HG03575 (cell line): Measurements from ENCODE around the gene OR5J2.
"Not testable (repeated sequence)": the region's sequence is repeated elsewhere in the genome, so short reads cannot be mapped to it uniquely, and the experiment has no call there.

Experiments used
- ATAC-seq: cut with Tn5 transposase; IDR thresholded peaks from one replicate; pipeline ENCODE4 v1.9.1; 2021; ENCODE audit not compliant: unreplicated experiment, insufficient number of reproducible peaks, low FRiP score; ENCODE audit errors: extremely low read depth

The OR5J2 gene

DNA sequence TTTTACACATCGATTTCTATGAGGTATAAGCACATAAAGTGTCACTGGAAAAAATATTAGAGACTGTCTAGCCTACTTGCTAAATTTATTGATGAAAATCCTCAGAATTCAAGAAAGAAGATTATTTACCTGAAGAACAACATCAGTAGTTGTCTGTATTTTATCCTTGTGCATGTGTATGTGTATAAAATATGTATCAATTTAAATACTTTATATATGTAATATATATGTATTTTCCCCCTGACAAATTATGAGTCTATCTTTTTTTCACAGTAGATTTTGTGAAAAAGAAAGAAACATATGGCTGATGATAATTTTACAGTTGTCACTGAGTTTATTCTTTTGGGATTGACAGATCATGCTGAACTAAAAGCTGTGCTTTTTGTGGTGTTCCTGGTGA lies at the start of gene OR5J2:
Gene OR5J2 (plus strand): TSS at position 301 of the 400 bp plus-strand sequence. CDS start 0 bp downstream, at position 301.
- no peak for ATAC-seq

DNA sequence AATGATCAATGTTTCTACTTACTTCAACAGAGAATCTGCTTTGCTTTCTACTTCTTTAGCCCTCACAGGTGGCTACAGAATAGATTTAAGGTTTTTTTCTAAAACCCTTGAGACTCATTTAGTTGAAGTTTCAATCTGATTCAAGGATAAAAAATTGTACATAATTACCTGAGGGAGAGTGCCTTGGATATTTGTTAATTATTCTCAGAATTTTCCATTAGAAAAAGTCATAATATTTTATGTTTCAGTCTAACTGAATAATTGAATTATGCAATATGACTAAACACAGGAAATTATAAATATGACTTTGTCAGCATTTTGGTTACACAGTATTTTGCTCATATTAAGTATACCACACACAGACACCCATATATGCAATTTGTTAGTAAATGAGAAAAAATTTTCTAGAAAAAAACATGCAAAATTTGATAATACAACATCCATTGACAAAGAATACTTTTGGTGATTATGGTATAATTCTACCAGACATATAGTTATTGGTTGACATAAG lies 36.2 kb upstream of the OR5J2 start, which contains the start of gene OR8J3:
Gene OR8J3 (minus strand): TSS at position 51 of the 511 bp plus-strand sequence. CDS start 2,483 bp downstream, outside the sequence.
- ATAC-seq: no peak

DNA sequence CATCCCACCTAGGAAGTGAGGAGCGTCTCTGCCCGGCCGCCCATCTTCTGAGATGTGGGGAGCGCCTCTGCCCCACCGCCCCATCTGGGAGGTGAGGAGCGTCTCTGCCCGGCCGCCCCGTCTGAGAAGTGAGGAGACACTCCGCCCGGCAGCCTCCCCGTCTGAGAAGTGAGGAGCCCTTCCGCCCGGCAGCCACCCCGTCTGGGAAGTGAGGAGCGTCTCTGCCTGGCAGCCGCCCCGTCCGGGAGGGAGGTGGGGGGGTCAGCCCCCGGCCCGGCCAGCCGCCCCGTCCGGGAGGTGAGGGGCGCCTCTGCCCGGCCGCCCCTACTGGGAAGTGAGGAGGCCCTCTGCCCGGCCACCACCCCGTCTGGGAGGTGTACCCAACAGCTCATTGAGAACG lies 32.7 kb upstream of the OR5J2 start:
- not testable (repeated sequence) for ATAC-seq

DNA sequence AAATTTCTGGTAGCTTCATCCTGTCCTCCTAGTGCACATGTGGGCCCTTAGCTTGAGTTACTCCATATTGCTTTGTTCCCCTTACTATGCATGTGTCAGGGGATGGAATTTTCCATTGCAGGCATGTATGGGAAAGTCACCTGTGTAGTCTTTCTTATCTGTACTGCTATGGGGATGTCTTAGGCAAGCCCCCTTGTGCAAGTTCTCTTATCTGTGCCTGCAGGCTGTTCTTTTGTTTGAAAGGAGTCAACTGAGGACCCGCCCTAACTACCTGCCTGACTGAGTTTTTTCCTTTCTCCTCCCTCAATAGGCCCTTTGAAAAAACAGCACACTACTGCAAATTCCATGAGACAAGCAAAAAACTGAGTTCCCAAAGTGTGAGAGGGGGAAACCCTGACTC lies 25.0 kb upstream of the OR5J2 start:
- no peak for ATAC-seq

DNA sequence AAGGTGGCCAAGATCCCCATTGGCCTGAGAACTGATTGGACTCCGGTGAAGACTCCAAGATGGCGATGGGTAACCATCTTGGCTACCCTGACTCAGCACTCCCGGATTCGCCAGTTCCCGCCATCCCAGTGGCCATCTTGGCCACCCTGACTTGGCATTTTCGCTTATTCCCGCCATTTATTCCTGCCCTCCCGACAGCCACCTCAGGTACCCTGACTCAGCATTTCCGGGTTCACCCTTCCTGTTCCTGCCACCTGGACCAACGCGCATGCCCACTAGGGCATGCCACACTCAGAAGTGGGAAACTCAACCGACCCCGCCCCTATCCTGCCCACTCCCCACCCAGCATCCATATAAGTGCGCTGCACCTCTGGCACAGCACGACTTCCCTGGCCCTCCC lies 24.1 kb upstream of the OR5J2 start:
- ATAC-seq: no peak

DNA sequence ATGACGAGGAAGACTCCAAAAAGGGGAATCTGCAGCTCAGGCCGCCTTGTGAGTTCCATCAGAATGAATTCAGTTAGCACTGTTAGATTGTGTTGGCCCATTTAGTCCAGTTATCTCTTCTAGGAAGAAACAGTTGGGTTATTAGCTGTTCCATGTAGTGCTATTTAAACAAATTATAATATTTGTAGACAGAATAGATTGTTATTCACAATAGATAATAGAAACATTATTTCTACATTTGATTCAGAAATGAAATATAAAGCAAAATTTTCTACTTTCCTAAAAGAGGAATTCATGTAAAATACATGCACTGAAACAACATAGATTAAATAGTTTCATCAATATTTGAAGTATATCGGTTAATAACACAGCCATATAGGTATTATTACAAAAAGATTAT lies 16.2 kb upstream of the OR5J2 start, which contains the start of gene OR8K5:
Gene OR8K5 (minus strand): TSS at position 101 of the 400 bp plus-strand sequence. CDS start 0 bp downstream, at position 101.
- ATAC-seq: no peak

DNA sequence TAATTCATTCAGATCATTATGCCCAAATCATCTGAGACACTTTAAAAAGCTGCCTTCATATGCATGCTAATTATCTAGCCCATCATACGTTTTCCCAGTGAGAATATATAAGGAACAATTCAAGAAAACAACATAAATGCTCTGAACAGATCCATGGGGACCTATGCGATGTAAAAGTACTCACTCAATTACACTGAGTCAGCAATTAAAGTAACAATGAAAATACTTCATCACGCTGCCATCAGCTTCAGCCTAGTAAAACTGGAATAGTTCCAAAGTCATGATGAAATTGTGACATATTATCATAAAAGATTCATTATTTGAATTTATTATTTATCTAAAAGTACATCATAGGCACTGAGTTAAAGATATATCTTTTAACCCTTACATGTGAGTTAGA lies 12.6 kb upstream of the OR5J2 start:
- ATAC-seq: no peak

DNA sequence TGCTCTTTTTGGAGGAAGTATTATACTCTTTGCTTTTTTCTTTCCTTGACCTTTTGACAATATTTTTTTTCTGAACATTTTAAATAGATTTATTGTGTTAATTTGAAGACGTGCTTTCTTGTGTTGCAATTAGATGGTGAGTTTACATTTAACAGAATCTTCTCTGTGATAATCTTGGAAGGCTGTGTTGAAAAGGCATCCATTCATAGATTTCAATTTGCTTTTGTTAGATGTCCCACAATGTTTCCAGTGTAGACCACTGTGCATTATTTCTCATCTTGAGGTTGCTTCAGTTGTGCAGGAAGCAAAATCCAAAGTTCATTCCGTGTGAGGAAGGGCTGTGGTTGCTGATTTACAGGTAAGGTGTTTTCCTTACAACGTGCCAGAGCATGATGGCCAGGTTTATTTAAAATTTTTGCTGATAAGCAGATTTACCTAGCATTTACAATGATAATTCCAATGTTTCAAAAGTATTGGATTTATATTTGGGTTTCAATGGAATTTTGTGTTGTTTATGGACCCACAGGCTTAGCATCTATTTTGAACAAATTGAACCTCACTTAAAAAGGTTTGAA lies 4.1 kb upstream of the OR5J2 start:
- ATAC-seq: no peak

DNA sequence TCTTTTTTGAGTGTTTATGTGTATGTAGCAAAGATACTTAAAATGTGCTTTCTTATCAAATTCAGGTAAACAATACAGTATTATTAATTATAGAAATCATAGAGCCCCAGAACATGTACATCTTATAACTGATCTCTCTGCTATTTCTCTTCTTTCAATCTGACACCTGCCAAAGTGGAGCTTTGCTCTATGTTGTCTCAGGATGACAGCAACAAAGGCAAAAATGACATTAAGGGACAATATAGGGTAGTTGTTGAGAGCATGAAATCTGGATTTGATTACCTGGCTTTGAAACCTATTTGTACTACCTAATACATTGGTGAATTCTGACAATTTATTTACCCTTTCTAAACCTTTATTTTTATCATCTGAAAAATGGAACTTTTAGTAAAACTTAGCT lies 7.0 kb downstream of the OR5J2 start:
- no peak for ATAC-seq

DNA sequence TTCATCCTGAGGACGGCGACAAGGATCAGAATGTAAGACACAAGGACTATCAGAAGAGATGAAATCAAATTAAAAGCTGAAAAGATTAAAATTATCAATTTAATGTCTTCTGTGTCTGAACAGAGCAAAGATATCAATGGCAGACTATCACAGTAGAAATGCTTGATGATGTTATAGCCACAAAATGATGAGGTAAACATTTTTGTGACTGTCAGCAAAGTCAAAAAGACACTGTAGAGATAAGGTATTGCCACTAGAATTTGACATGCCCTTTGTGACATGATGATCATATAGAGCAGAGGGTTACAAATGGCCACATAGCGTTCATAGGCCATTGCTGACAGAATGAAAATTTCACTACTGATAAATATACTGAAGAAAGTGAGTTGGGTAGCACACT lies 12.2 kb downstream of the OR5J2 start:
- no peak for ATAC-seq

DNA sequence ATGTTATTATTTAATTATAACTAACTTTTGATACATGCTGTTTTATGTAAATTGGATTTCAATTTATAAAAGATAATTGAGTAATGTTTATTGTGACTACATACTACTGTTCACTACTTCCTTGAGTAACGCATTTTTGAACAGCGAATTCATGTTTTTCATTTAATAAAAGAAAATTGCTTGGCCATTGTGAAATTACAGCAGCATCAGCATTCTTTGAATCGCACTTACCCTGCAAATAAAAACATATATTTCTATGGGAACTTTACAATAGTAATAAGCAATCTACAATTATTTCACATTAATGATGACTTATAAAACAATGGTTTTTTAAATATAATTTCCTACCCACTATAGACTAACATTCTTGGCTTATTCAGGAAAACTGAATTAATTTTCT lies 20.3 kb downstream of the OR5J2 start:
- no peak for ATAC-seq

DNA sequence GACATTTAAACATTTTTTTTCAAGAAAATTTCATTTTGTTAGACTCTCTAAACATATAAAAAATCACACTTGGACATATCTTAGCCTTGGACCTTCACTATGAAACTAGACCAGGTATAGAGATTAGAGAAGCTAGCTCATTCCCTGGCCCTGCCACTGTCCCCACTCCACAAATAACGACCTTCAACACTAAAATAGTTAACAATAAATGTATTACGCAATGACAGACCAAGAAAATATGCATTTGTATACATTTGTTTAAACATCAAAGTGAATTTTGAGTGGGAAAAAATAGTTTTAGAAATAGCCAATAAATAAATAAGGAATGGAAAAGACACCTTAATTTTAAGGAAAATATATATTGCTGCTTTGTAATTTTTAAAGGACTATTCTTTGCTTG lies 20.9 kb downstream of the OR5J2 start:
- ATAC-seq: no peak

DNA sequence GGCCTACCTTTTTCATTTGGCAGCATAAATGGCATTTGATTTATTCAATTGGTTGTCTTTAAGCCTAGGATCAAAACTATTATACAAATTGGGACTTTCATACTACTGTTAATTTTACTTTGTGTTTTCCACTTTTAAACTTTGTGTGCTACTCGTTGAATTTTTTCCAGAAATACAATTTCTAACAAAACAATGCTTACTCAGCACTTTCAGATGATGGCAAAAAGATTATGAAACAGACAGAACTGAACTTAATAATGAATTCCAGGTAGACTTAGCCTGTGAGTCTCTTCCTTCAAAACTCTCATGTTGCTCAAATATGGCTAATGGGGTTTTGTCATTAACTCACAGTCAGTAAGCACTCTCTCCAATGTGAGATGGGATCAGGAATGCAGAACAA lies 31.4 kb downstream of the OR5J2 start:
- no peak for ATAC-seq

DNA sequence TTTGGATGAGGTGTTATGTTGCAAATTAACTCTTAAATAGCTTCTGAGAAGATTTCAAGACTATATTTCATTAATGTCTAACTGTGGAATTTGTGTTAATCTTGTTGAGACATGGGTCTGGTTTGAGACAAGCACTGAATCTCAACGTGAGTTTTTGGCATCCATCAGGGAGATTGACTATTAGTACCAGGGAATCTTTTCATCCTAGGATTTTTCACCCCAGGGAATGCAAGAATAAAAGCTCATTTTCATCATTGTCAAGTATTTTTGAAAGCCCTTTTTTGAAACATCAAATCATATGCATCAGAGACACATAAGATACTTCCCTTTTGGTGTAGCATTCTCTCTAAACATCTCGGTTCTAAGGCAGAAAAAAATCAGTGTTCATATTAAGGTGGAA lies 38.1 kb downstream of the OR5J2 start:
- ATAC-seq: no peak

DNA sequence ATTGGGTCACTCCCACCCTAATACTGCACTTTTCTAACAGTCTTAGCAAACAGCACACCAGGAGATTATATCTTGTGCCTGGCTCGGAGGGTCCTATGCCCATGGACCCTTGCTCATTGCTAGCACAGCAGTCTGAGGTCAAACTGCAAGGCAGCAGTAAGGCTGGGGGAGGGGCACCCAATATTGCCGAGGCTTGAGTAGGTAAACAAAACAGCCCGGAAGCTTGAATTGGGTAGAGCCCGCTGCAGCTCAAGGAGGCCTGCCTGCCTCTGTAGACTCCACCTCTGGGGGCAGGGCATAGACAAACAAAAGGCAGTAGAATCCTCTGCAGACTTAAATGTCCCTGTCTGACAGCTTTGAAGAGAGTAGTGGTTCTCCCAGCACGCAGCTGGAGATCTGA lies 43.3 kb downstream of the OR5J2 start:
- not testable (repeated sequence) for ATAC-seq
